WTC11 (cell line): Measurements from ENCODE around the gene AMMECR1. TPM values are rescaled to one million over a fixed set of nuclear protein-coding genes. Genes with fewer than 3 reads are reported as not detected.

Experiments used
- ATAC-seq: fragments of 200-7000 bp; cut with Tn5 transposase; 2 replicates; pipeline ENCODE4 v1.10.0; 2021; ENCODE audit warnings: mild to moderate bottlenecking, moderate library complexity
- CTCF ChIA-PET: fragments of 300-600 bp; sonication (Branson Sonifier 250); formaldehyde crosslinking; loops from one replicate; lab custom pipeline; 2021; ENCODE audit warnings: antibody characterized with exemption; lab: Charles Lee
- POLR2A ChIA-PET: fragments of 350-600 bp; sonication (Branson Sonifier 250); formaldehyde crosslinking; loops from one replicate; lab custom pipeline; 2021; ENCODE audit warnings: antibody characterized with exemption; lab: Charles Lee
- DNase-seq: peaks from one replicate; pipeline ENCODE4 v3.0.0; 2021; ENCODE audit warnings: low spot score
- H3K27ac Mint-ChIP-seq: 2 replicates; pipeline ENCODE4 v1.8.0; 2021; ENCODE audit warnings: mixed read lengths
- H3K27me3 Mint-ChIP-seq: 2 replicates; pipeline ENCODE4 v1.8.0; 2021; ENCODE audit warnings: low read depth, mild to moderate bottlenecking, moderate library complexity, mixed read lengths
- H3K36me3 Mint-ChIP-seq: 2 replicates; pipeline ENCODE4 v1.8.0; 2021; ENCODE audit warnings: mixed read lengths
- H3K4me1 Mint-ChIP-seq: 2 replicates; pipeline ENCODE4 v1.8.0; 2022; ENCODE audit warnings: mixed read lengths
- H3K4me3 Mint-ChIP-seq: 2 replicates; pipeline ENCODE4 v1.8.0; 2021; ENCODE audit warnings: mild to moderate bottlenecking, moderate library complexity, mixed read lengths
- H3K9me3 Mint-ChIP-seq: 2 replicates; pipeline ENCODE4 v1.8.0; 2021; ENCODE audit warnings: mixed read lengths
- AR ChIP-seq: fragments of 250-450 bp; sonication (Bioruptor Pico); IDR thresholded peaks from 2 replicates; pipeline ENCODE4 v1.9.0; 2021; ENCODE audit warnings: mild to moderate bottlenecking
- ARID4B ChIP-seq: sonication (generic); formaldehyde crosslinking; IDR thresholded peaks from 2 replicates; pipeline ENCODE4 v1.8.0; 2023; ENCODE audit warnings: missing genetic modification reagents, mild to moderate bottlenecking, borderline replicate concordance
- ATF3 ChIP-seq: sonication (generic); formaldehyde crosslinking; conservative IDR thresholded peaks from 2 replicates; pipeline ENCODE4 v1.8.1; 2022; ENCODE audit warnings: mild to moderate bottlenecking, missing genetic modification reagents
- CBFB ChIP-seq: sonication (generic); formaldehyde crosslinking; IDR thresholded peaks from 2 replicates; pipeline ENCODE4 v1.8.1; 2022; ENCODE audit warnings: mild to moderate bottlenecking, low read depth, missing genetic modification reagents
- E2F1 ChIP-seq: sonication (generic); formaldehyde crosslinking; IDR thresholded peaks from 2 replicates; pipeline ENCODE4 v1.8.0; 2022; ENCODE audit warnings: mild to moderate bottlenecking, missing genetic modification reagents
- FOXK1 ChIP-seq: sonication (generic); formaldehyde crosslinking; IDR thresholded peaks from 2 replicates; pipeline ENCODE4 v1.8.0; 2022; ENCODE audit warnings: mild to moderate bottlenecking, moderate library complexity, missing genetic modification reagents
- GABPB1 ChIP-seq: sonication (generic); formaldehyde crosslinking; IDR thresholded peaks from 2 replicates; pipeline ENCODE4 v1.8.1; 2023; ENCODE audit warnings: mild to moderate bottlenecking, missing genetic modification reagents
- GTF2I ChIP-seq: fragments of 250-450 bp; sonication (Bioruptor Pico); conservative IDR thresholded peaks from 2 replicates; pipeline ENCODE4 v1.4.0; 2021; ENCODE audit warnings: mild to moderate bottlenecking
- HMGA2 ChIP-seq: fragments of 250-450 bp; sonication (Bioruptor Pico); IDR thresholded peaks from 2 replicates; pipeline ENCODE4 v1.4.0; 2021; ENCODE audit warnings: mild to moderate bottlenecking, moderate library complexity
- IRF2 ChIP-seq: sonication (generic); formaldehyde crosslinking; IDR thresholded peaks from 2 replicates; pipeline ENCODE4 v1.8.0; 2022; ENCODE audit warnings: low read depth, missing genetic modification reagents, borderline replicate concordance
- NR2C2 ChIP-seq: sonication (generic); formaldehyde crosslinking; IDR thresholded peaks from 2 replicates; pipeline ENCODE4 v1.8.0; 2022; ENCODE audit warnings: mild to moderate bottlenecking, missing genetic modification reagents
- NR3C1 ChIP-seq: sonication (generic); formaldehyde crosslinking; conservative IDR thresholded peaks from 2 replicates; pipeline ENCODE4 v1.8.1; 2023; ENCODE audit warnings: low read depth, mild to moderate bottlenecking, missing genetic modification reagents
- OVOL2 ChIP-seq: fragments of 250-450 bp; sonication (Bioruptor Pico); IDR thresholded peaks from 2 replicates; pipeline ENCODE4 v1.9.0; 2021; ENCODE audit warnings: mild to moderate bottlenecking, borderline replicate concordance
- SMAD4 ChIP-seq: sonication (generic); formaldehyde crosslinking; IDR thresholded peaks from 2 replicates; pipeline ENCODE4 v1.8.0; 2022; ENCODE audit warnings: mild to moderate bottlenecking, missing genetic modification reagents
- ZBTB43 ChIP-seq: sonication (generic); formaldehyde crosslinking; IDR thresholded peaks from 2 replicates; pipeline ENCODE4 v1.8.1; 2023; ENCODE audit warnings: mild to moderate bottlenecking, missing genetic modification reagents
- ZNF423 ChIP-seq: fragments of 250-450 bp; sonication (Bioruptor Pico); IDR thresholded peaks from 2 replicates; pipeline ENCODE4 v2.1.2; 2022; ENCODE audit warnings: mild to moderate bottlenecking, moderate library complexity
- total RNA-seq: library from RNA; stranded (reverse); gene quantifications from 3 replicates; pipeline ENCODE4 v1.2.3, GENCODE V29; 2021

The AMMECR1 gene
- total RNA-seq, 1 experiment from 2014 or later, result 18.1 TPM

DNA sequence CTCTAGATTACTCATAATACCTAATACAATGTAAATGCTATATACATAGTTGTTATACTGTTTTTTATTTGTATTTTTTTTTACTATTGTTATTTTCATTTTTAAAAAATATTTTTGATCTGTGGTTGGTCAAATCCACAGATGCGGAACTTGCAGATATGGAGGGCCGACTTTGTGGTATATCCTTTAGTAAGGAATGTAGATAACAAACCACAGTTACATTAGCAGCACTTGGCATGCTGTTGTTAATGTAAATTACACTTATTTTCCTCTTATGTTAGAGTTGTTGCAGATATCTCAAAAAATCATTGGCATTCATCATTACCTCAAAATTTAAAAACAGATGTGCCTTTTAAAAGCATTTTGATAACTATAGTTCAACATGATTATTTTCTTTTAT is 164.0 kb downstream of the AMMECR1 start (continued):
- no peak for TF ChIP-seq FOXK1 (CRISPR knock-in tag)
- no peak for TF ChIP-seq NR2C2 (CRISPR knock-in tag)
- no peak for TF ChIP-seq ZNF423 (CRISPR knock-in tag)
- TF ChIP-seq GABPB1, result no peak
- no peak for TF ChIP-seq NR3C1 (CRISPR knock-in tag)
- no peak for TF ChIP-seq OVOL2 (CRISPR knock-in tag)

GRCh38 chrX:110153244-110153643 is 164.6 kb downstream of the AMMECR1 start:
- TF ChIP-seq E2F1 (CRISPR knock-in tag) (no peak), SMAD4 (CRISPR knock-in tag) (no peak), GTF2I (no peak), AR (CRISPR knock-in tag) (no peak), IRF2 (CRISPR knock-in tag) (no peak), ARID4B (CRISPR knock-in tag) (no peak), CBFB (no peak), HMGA2 (no peak), ZBTB43 (CRISPR knock-in tag) (no peak), ATF3 (CRISPR knock-in tag) (no peak)
- ChIA-PET POLR2A (no interaction called here), CTCF (no interaction called here)
- no peak for DNase-seq
- Mint-ChIP-seq H3K27ac (no peak overlapping the region), H3K9me3 (no peaks in the 10 kb centered on the region), H3K27me3 (no peaks in the 10 kb centered on the region), H3K36me3 (no peaks in the 10 kb centered on the region), H3K4me3 (no peak overlapping the region), H3K4me1 (no peaks in the 10 kb centered on the region)
- no peak for ATAC-seq
